ENCODE results near the gene PNPLA6.

PNPLA6 gene

GRCh38 chr19:7515645-7516151 lies 19.8 kb upstream of the PNPLA6 start, which contains the start of gene ZNF358:
Gene ZNF358 (plus strand): TSS chr19:7516103. CDS start chr19:7519243, 3,140 bp downstream.
- peak; percentile 16 for DNase-seq (ENCODE audit: low spot score)

- no peak for DNase-seq (ENCODE audit: low spot score)
These were observed 19.2 kb upstream of the PNPLA6 start for GRCh38 chr19:7516333-7516732.

- DNase-seq (ENCODE audit: low spot score) = no peak
These were observed 18.6 kb upstream of the PNPLA6 start for GRCh38 chr19:7516878-7517277.

- no peak for DNase-seq (ENCODE audit: low spot score)
These were observed 16.0 kb upstream of the PNPLA6 start for GRCh38 chr19:7519361-7520130.

- no peak for DNase-seq (ENCODE audit: low spot score)
These were observed 15.1 kb upstream of the PNPLA6 start for GRCh38 chr19:7520131-7521051.

GRCh38 chr19:7521551-7522071 lies 13.9 kb upstream of the PNPLA6 start:
- no peak for DNase-seq (ENCODE audit: low spot score)

GRCh38 chr19:7522072-7522922 lies 13.2 kb upstream of the PNPLA6 start, which contains the start of gene MCOLN1:
Gene MCOLN1 (plus strand): TSS chr19:7522624. CDS start chr19:7522751, 127 bp downstream.
- peak; percentile 99 for DNase-seq (ENCODE audit: low spot score)

- DNase-seq (ENCODE audit: low spot score) = no peak
These were observed 12.4 kb upstream of the PNPLA6 start for GRCh38 chr19:7522923-7523667.

- DNase-seq (ENCODE audit: low spot score) = no peak
These were observed 11.0 kb upstream of the PNPLA6 start for GRCh38 chr19:7524523-7524922.

- DNase-seq (ENCODE audit: low spot score) = no peak
These were observed 10.4 kb upstream of the PNPLA6 start for GRCh38 chr19:7524992-7525739.

- DNase-seq (ENCODE audit: low spot score) = no peak
These were observed 9.2 kb upstream of the PNPLA6 start for GRCh38 chr19:7526059-7526929.

GRCh38 chr19:7527516-7528191 lies 7.9 kb upstream of the PNPLA6 start:
- no peak for DNase-seq (ENCODE audit: low spot score)

GRCh38 chr19:7528192-7528519 lies 7.4 kb upstream of the PNPLA6 start:
- no peak for DNase-seq (ENCODE audit: low spot score)

GRCh38 chr19:7528522-7529245 lies 6.8 kb upstream of the PNPLA6 start:
- DNase-seq (ENCODE audit: low spot score) = no peak

- DNase-seq (ENCODE audit: low spot score) = no peak
These were observed 6.3 kb upstream of the PNPLA6 start for GRCh38 chr19:7529246-7529600.

GRCh38 chr19:7529610-7530490 lies 5.7 kb upstream of the PNPLA6 start:
- DNase-seq (ENCODE audit: low spot score) = no peak
